Mucosa of descending colon (tissue), 3 donors: ENCODE results near the gene FAM13C. TPM values are rescaled to one million over a fixed set of nuclear protein-coding genes. Genes with fewer than 3 reads are reported as not detected.

Source experiments
- ATAC-seq: fragments of 200-7000 bp; cut with Tn5 transposase; one replicate; pipeline ENCODE4 v1.9.1; 2020; ENCODE audit warnings: mild to moderate bottlenecking, moderate library complexity
- DNase-seq, 3 donors: peaks; one replicate each; pipeline ENCODE4 v3.0.0-alpha.2; 2020
- H3K36me3 ChIP-seq: fragments of 200-600 bp; one replicate; pipeline ENCODE4 v1.8.0; 2021; ENCODE audit warnings: low read depth, mild to moderate bottlenecking
- H3K4me1 ChIP-seq: fragments of 200-600 bp; one replicate; pipeline ENCODE4 v1.8.0; 2021; ENCODE audit warnings: low read depth, mild to moderate bottlenecking
- H3K4me3 ChIP-seq: fragments of 200-600 bp; one replicate; pipeline ENCODE4 v1.8.0; 2021; ENCODE audit warnings: mild to moderate bottlenecking
- H3K9me3 ChIP-seq: fragments of 200-600 bp; one replicate; pipeline ENCODE4 v1.8.0; 2021; ENCODE audit warnings: mild to moderate bottlenecking
- CTCF ChIP-seq: fragments of 200-600 bp; IDR thresholded peaks from one replicate; pipeline ENCODE4 v1.8.0; 2022; ENCODE audit warnings: antibody characterized with exemption, mild to moderate bottlenecking
- intact Hi-C, 2 donors: fragments of 100-400 bp; cut with DNase I in 1 of 2; cut with micrococcal nuclease in 1 of 2; formaldehyde crosslinking; loops; one replicate each; pipeline versions ENCODE4 v1.11.0 to v1.11.1; 2022; cut with DNase I, micrococcal nuclease
- total RNA-seq, 3 donors: library from RNA; stranded (reverse); fragmentation: NEBNext Ultra II Directional in 2 of 3; extraction: Animal tissue kit (Norgen Biotek cat#: 25700) in 2 of 3; gene quantifications; one replicate each; pipeline versions ENCODE4 v1.2.1 to v1.2.4, GENCODE V29; 2021 to 2023
- donor health status: DM: no; HTN: no; CAD: no; lungs with moderate emphysema.
- donor health status: DM: no; HTN: no; CAD: no.
- donor health status: DM: no; HTN: yes; CAD: no.

Gene FAM13C
- total RNA-seq, 3 donors from 2014 or later, result 4.2 to 18.8 (median 6.5) TPM

- no peak for TF ChIP-seq CTCF
- no peaks in the 10 kb centered on the region for H3K9me3 ChIP-seq
- no peaks in the 10 kb centered on the region for H3K4me1 ChIP-seq
- ATAC-seq, result no peak
- intact Hi-C loops, result no loop called here
- H3K4me3 ChIP-seq, result no peak overlapping the region
- no peak for DNase-seq
- H3K36me3 ChIP-seq, result no peaks in the 10 kb centered on the region
Observed at GRCh38 chr10:59276919-59277318, 85.4 kb downstream of the FAM13C start.

- no peak overlapping the region for H3K4me3 ChIP-seq
- no peaks in the 10 kb centered on the region for H3K9me3 ChIP-seq
- TF ChIP-seq CTCF, result no peak
- H3K36me3 ChIP-seq, result no peaks in the 10 kb centered on the region
- no peaks in the 10 kb centered on the region for H3K4me1 ChIP-seq
- intact Hi-C loops, result no loop called here
- DNase-seq, result no peak
- ATAC-seq, result no peak
Observed at GRCh38 chr10:59276133-59276532, 86.2 kb downstream of the FAM13C start.

- H3K4me3 ChIP-seq, result no peak overlapping the region
- TF ChIP-seq CTCF, result no peak
- no peaks in the 10 kb centered on the region for H3K9me3 ChIP-seq
- ATAC-seq (no peak), DNase-seq (no peak)
- no peaks in the 10 kb centered on the region for H3K36me3 ChIP-seq
- intact Hi-C loops, result no loop called here
- H3K4me1 ChIP-seq, result no peaks in the 10 kb centered on the region
Observed at GRCh38 chr10:59273445-59273844, 88.9 kb downstream of the FAM13C start.

- no peak for DNase-seq
- Histone ChIP-seq H3K4me1 (no peaks in the 10 kb centered on the region), H3K9me3 (no peaks in the 10 kb centered on the region), H3K4me3 (no peak overlapping the region), H3K36me3 (no peaks in the 10 kb centered on the region)
- no peak for ATAC-seq
- intact Hi-C loops, result no loop called here
- TF ChIP-seq CTCF, result no peak
Observed at GRCh38 chr10:59272061-59272460, 90.3 kb downstream of the FAM13C start.

- Histone ChIP-seq H3K36me3 (no peaks in the 10 kb centered on the region), H3K4me1 (no peaks in the 10 kb centered on the region), H3K9me3 (no peaks in the 10 kb centered on the region), H3K4me3 (no peak overlapping the region)
- intact Hi-C loops, result no loop called here
- no peak for TF ChIP-seq CTCF
- DNase-seq (no peak), ATAC-seq (no peak)
Observed at GRCh38 chr10:59271160-59271559, 91.2 kb downstream of the FAM13C start.

- no peaks in the 10 kb centered on the region for H3K4me1 ChIP-seq
- DNase-seq (no peak), ATAC-seq (no peak)
- intact Hi-C loops, result no loop called here
- H3K36me3 ChIP-seq, result no peaks in the 10 kb centered on the region
- TF ChIP-seq CTCF, result no peak
- no peak overlapping the region for H3K4me3 ChIP-seq
- H3K9me3 ChIP-seq, result no peaks in the 10 kb centered on the region
Observed at GRCh38 chr10:59270492-59270891, 91.9 kb downstream of the FAM13C start.
